ENCODE data around the gene NRG3.

Gene NRG3

GRCh38 chr10:82420001-82420400 is 545.0 kb downstream of the NRG3 start:
- Histone ChIP-seq H3K27me3 (ENCODE audit: insufficient read depth, poor library complexity, severe bottlenecking) (no peaks in the 10 kb centered on the region), H3K4me3 (replicated peaks; ENCODE audit: insufficient read depth, low read length) (no peak overlapping the region), H3K27ac (replicated peaks) (no peak overlapping the region)
- TF ChIP-seq SPI1 (IDR thresholded peaks at IDR 0.05; ENCODE audit: borderline replicate concordance, low read depth) (no peak), GABPA (IDR thresholded peaks at IDR 0.05; ENCODE audit: low read depth) (no peak), POLR2AphosphoS5 (IDR thresholded peaks at IDR 0.05; ENCODE audit: low read depth) (no peak)
- TF ChIP-seq, protein P1, sequence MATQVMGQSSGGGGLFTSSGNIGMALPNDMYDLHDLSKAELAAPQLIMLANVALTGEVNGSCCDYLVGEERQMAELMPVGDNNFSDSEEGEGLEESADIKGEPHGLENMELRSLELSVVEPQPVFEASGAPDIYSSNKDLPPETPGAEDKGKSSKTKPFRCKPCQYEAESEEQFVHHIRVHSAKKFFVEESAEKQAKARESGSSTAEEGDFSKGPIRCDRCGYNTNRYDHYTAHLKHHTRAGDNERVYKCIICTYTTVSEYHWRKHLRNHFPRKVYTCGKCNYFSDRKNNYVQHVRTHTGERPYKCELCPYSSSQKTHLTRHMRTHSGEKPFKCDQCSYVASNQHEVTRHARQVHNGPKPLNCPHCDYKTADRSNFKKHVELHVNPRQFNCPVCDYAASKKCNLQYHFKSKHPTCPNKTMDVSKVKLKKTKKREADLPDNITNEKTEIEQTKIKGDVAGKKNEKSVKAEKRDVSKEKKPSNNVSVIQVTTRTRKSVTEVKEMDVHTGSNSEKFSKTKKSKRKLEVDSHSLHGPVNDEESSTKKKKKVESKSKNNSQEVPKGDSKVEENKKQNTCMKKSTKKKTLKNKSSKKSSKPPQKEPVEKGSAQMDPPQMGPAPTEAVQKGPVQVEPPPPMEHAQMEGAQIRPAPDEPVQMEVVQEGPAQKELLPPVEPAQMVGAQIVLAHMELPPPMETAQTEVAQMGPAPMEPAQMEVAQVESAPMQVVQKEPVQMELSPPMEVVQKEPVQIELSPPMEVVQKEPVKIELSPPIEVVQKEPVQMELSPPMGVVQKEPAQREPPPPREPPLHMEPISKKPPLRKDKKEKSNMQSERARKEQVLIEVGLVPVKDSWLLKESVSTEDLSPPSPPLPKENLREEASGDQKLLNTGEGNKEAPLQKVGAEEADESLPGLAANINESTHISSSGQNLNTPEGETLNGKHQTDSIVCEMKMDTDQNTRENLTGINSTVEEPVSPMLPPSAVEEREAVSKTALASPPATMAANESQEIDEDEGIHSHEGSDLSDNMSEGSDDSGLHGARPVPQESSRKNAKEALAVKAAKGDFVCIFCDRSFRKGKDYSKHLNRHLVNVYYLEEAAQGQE (IDR thresholded peaks at IDR 0.05; ENCODE audit: insufficient replicate concordance, low read depth), result no peak
- TF ChIP-seq, protein P2, sequence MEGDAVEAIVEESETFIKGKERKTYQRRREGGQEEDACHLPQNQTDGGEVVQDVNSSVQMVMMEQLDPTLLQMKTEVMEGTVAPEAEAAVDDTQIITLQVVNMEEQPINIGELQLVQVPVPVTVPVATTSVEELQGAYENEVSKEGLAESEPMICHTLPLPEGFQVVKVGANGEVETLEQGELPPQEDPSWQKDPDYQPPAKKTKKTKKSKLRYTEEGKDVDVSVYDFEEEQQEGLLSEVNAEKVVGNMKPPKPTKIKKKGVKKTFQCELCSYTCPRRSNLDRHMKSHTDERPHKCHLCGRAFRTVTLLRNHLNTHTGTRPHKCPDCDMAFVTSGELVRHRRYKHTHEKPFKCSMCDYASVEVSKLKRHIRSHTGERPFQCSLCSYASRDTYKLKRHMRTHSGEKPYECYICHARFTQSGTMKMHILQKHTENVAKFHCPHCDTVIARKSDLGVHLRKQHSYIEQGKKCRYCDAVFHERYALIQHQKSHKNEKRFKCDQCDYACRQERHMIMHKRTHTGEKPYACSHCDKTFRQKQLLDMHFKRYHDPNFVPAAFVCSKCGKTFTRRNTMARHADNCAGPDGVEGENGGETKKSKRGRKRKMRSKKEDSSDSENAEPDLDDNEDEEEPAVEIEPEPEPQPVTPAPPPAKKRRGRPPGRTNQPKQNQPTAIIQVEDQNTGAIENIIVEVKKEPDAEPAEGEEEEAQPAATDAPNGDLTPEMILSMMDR (IDR thresholded peaks at IDR 0.05; ENCODE audit: insufficient read depth, low read length), result no peak
- no peak for DNase-seq (ENCODE audit: low read depth in 1 of 2, low spot score in 1 of 2)

DNA sequence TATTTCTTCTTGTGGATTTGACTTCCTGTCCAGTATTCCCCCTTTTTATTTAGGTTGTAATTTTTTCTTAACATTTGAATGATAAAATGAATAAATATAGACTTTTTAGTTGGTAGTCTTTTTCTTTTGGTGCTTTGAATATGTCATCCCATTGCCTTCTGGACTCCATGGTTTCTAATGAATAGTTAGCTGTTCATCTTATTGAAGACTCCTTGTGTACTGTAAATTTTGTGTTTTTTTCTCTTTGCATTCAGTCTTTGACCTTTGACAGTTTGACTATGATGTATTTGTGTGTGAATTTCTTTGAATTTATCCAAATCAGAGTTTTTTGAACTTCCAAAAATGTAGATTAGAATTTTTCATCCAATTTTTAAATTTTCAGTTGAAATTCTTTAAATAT is 554.3 kb downstream of the NRG3 start:
- Histone ChIP-seq H3K27ac (replicated peaks) (no peak overlapping the region), H3K4me3 (replicated peaks; ENCODE audit: insufficient read depth, low read length) (no peak overlapping the region), H3K27me3 (ENCODE audit: insufficient read depth, poor library complexity, severe bottlenecking) (no peaks in the 10 kb centered on the region)
- no peak for TF ChIP-seq SPI1 (IDR thresholded peaks at IDR 0.05; ENCODE audit: borderline replicate concordance, low read depth)
- TF ChIP-seq POLR2AphosphoS5 (IDR thresholded peaks at IDR 0.05; ENCODE audit: low read depth), result no peak
- TF ChIP-seq, protein P1 (IDR thresholded peaks at IDR 0.05; ENCODE audit: insufficient replicate concordance, low read depth), result no peak
- TF ChIP-seq, protein P2 (IDR thresholded peaks at IDR 0.05; ENCODE audit: insufficient read depth, low read length), result no peak
- TF ChIP-seq GABPA (IDR thresholded peaks at IDR 0.05; ENCODE audit: low read depth), result no peak
- DNase-seq (ENCODE audit: low read depth in 1 of 2, low spot score in 1 of 2), result no peak

GRCh38 chr10:82438277-82438676 is 563.3 kb downstream of the NRG3 start:
- TF ChIP-seq, protein P1 (IDR thresholded peaks at IDR 0.05; ENCODE audit: insufficient replicate concordance, low read depth), result no peak
- TF ChIP-seq POLR2AphosphoS5 (IDR thresholded peaks at IDR 0.05; ENCODE audit: low read depth), result no peak
- Histone ChIP-seq H3K4me3 (replicated peaks; ENCODE audit: insufficient read depth, low read length) (no peak overlapping the region), H3K27me3 (ENCODE audit: insufficient read depth, poor library complexity, severe bottlenecking) (no peaks in the 10 kb centered on the region), H3K27ac (replicated peaks) (no peak overlapping the region)
- no peak for DNase-seq (ENCODE audit: low read depth in 1 of 2, low spot score in 1 of 2)

GRCh38 chr10:82440775-82441174 is 565.8 kb downstream of the NRG3 start:
- Histone ChIP-seq H3K27ac (replicated peaks) (no peak overlapping the region), H3K27me3 (ENCODE audit: insufficient read depth, poor library complexity, severe bottlenecking) (no peaks in the 10 kb centered on the region), H3K4me3 (replicated peaks; ENCODE audit: insufficient read depth, low read length) (no peak overlapping the region)
- TF ChIP-seq, protein P2 (IDR thresholded peaks at IDR 0.05; ENCODE audit: insufficient read depth, low read length), result no peak
- TF ChIP-seq POLR2AphosphoS5 (IDR thresholded peaks at IDR 0.05; ENCODE audit: low read depth) (no peak), SPI1 (IDR thresholded peaks at IDR 0.05; ENCODE audit: borderline replicate concordance, low read depth) (no peak), GABPA (IDR thresholded peaks at IDR 0.05; ENCODE audit: low read depth) (no peak)
- TF ChIP-seq, protein P1 (IDR thresholded peaks at IDR 0.05; ENCODE audit: insufficient replicate concordance, low read depth), result no peak
- DNase-seq (ENCODE audit: low read depth in 1 of 2, low spot score in 1 of 2), result no peak
